Cardiac muscle cell (in vitro differentiated cells and primary cell): ENCODE results near the gene PTPN7. TPM values are rescaled to one million over a fixed set of nuclear protein-coding genes. Genes with fewer than 3 reads are reported as not detected.
A peak's percentile ranks its signal among the peaks of the same experiment; 100 is the strongest.
"Not testable (repeated sequence)": the region's sequence is repeated elsewhere in the genome, so short reads cannot be mapped to it uniquely, and the experiment has no call there.

Experiments used
- DNase-seq, 2 donors: peaks; one replicate each; pipeline versions ENCODE4 v3.0.0 to v3.0.0-alpha.2; 2010 to 2017; ENCODE audit warnings: low read depth in 1 of 2, low spot score in 1 of 2
- H3K27ac ChIP-seq: fragments of 200-600 bp; sonication (generic); 2 replicates; pipeline ENCODE4 v1.5.1; 2016
- H3K27me3 ChIP-seq: fragments of 200-600 bp; sonication (generic); 2 replicates; pipeline ENCODE4 v1.6.0; 2016; ENCODE audit warnings: control low read depth
- H3K36me3 ChIP-seq: fragments of 200-600 bp; sonication (generic); 2 replicates; pipeline ENCODE4 v1.5.1; 2016; ENCODE audit warnings: control low read depth
- H3K4me1 ChIP-seq: fragments of 200-600 bp; sonication (generic); 2 replicates; pipeline ENCODE4 v1.8.1; 2017; ENCODE audit warnings: low read depth, mild to moderate bottlenecking, mixed run types
- H3K4me3 ChIP-seq: fragments of 200-600 bp; sonication (generic); 2 replicates; pipeline ENCODE4 v1.5.1; 2016; ENCODE audit warnings: mild to moderate bottlenecking
- H3K9me3 ChIP-seq: fragments of 200-600 bp; sonication (generic); 2 replicates; pipeline ENCODE4 v1.5.1; 2017; ENCODE audit warnings: low read depth, mild to moderate bottlenecking, control low read depth
- CTCF ChIP-seq: IDR thresholded peaks from 2 replicates; pipeline ENCODE4 v1.5.1; 2012; ENCODE audit warnings: low read depth, mild to moderate bottlenecking, low read length
- polyA plus RNA-seq: library from polyadenylated mRNA; unstranded; fragments of >200 nt; fragmentation: Nextera tagmentation; extraction: Ambion mirVana; gene quantifications from 2 replicates; pipeline ENCODE4 v1.2.1, GENCODE V29; 2016
- total RNA-seq: library from RNA; depleted of rRNA; stranded (reverse); fragments of >200 nt; gene quantifications from 2 replicates; pipeline ENCODE4 v1.2.3, GENCODE V29; 2016

The PTPN7 gene
- total and polyA plus RNA-seq, 2 experiments from 2014 or later = not detected

- no peaks in the 10 kb centered on the region for H3K36me3 ChIP-seq
- peak overlapping the region; percentile 87 for H3K4me3 ChIP-seq
- peaks cover 4% of the 10 kb centered on the region for H3K27me3 ChIP-seq
- no peaks in the 10 kb centered on the region for H3K9me3 ChIP-seq
- peak overlapping the region; percentile 65 for H3K27ac ChIP-seq
- TF ChIP-seq CTCF = no peak
- peaks cover 6% of the 10 kb centered on the region for H3K4me1 ChIP-seq
- DNase-seq = peak in 1 of 2 donors; percentile 27
Measured at GRCh38 chr1:202143768-202144401, 16.5 kb downstream of the PTPN7 start.

DNA sequence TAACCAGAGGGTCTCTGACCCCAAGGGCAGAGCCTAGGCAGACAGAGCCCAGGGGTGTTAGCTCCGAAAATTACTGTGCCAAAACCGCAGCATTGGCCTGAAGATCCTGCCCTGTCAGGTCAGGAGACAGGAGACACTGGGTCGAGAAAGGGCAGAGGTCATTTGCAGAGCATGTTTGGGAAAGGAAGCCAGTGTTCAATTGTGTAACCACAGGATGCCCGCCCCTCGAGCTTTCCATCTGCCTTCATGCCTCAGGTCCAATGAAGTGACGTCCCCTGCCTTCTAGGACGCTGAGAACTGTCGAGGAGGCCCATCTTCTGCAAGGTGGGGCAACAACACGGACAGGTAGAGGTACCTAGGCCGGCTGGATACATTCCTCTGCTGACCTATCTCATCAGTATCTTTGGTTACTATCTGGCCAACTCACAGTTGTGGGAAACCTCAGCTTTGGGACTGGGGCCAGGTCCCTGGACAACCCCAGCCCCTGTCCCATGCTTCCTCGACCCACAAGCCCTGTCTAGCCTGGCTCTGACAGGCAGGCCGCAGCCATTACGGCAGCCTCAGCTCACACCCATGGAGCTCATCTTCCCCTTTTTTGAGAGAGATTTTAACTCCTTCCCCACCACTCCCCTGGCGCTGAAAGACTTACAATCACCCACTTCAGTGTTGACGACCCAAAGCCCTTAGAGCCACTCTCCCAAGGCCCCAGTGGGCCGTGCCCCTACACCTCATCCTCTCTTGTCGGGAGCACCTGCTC lies 17.2 kb downstream of the PTPN7 start:
- DNase-seq = no peak
- H3K27ac ChIP-seq = no peak overlapping the region
- TF ChIP-seq CTCF = no peak

DNA sequence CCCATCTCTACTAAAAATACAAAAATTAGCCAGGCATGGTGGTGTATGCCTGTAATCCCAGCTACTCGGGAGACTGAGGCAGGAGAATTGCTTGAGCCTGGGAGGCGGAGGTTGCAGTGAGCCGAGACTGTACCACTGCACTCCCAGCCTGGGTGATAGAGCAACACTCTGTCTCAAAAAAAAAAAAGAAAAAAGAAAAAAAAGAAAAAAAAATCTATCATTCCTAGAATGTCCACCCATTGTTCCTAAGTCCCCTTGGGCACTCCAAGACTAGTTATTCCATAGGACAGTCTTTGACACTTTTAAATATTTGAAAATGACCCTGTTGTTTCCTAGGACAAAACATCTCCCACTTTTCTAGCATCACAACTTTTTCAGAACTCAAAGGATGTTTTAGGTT lies 18.9 kb downstream of the PTPN7 start:
- not testable (repeated sequence) for DNase-seq, H3K9me3 ChIP-seq

More for the DNA sequence above, 17.2 kb downstream of the PTPN7 start:
- Histone ChIP-seq H3K4me1 (peaks cover 6% of the 10 kb centered on the region), H3K9me3 (no peaks in the 10 kb centered on the region), H3K36me3 (no peaks in the 10 kb centered on the region), H3K4me3 (peak overlapping the region; percentile 87), H3K27me3 (peaks cover 4% of the 10 kb centered on the region)

DNA sequence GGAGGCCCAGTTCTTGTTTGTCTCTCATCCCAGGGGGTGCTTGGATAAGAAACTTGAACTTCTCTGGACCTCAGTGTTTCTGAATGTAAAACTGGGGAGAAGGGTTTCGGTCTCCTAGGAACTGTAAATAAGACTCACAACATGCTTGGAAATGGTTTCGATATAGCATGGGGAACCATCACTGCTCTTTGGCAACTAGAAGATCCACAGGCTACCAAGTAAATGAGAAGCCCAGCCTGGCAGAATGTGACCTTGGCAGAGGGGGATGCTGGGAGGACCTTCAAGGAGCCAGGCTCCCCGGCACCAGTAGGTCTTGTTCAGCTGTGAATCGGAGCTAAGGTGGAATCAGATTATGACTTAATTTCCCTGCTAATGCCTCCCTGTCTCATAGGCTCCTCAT lies 19.6 kb downstream of the PTPN7 start:
- H3K27me3 ChIP-seq = peaks cover 4% of the 10 kb centered on the region
- no peak for TF ChIP-seq CTCF
- H3K4me3 ChIP-seq = no peak overlapping the region
- no peaks in the 10 kb centered on the region for H3K36me3 ChIP-seq
- H3K9me3 ChIP-seq = no peaks in the 10 kb centered on the region
- H3K27ac ChIP-seq = no peak overlapping the region
- DNase-seq = no peak
- peaks cover 6% of the 10 kb centered on the region for H3K4me1 ChIP-seq

More for the DNA sequence above, 18.9 kb downstream of the PTPN7 start:
- not testable (repeated sequence) for H3K36me3 ChIP-seq, H3K4me1 ChIP-seq, H3K27me3 ChIP-seq, H3K27ac ChIP-seq, H3K4me3 ChIP-seq

- Histone ChIP-seq H3K4me3 (no peak overlapping the region), H3K36me3 (peaks cover 8% of the 10 kb centered on the region), H3K27me3 (no peaks in the 10 kb centered on the region), H3K9me3 (no peaks in the 10 kb centered on the region), H3K4me1 (no peaks in the 10 kb centered on the region), H3K27ac (peak overlapping the region; percentile 32)
- peak; percentile 85 for TF ChIP-seq CTCF
- peak; percentile 75 to 82 for DNase-seq
Measured at GRCh38 chr1:202135221-202135721, 25.1 kb downstream of the PTPN7 start.

DNA sequence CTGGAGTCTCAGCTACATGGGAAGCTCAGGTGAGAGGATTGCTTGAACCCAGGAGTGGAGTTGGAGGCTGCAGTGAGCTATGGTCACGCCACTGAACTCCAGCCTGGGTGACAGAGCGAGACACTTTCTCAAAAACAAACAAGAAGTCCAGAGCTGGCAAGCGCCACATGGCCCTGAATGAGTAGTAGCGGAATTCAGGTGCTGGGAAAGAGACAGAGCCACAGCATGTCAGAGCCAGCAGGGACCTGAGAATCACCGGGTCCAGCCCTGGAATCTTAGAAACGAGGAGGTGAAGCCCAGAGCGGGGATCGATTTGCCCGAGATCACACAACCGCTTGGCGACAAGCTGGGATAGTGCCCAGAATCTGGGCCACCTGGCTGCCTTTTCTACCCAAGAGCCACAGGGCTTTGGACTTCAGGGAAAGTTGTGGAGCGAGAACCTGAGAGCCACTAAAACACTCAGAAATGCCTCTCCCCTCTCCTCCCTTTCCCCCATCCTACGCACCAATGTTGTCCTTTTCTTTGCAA lies 25.7 kb downstream of the PTPN7 start:
- no peak for DNase-seq
- no peaks in the 10 kb centered on the region for H3K4me1 ChIP-seq
- H3K9me3 ChIP-seq = no peaks in the 10 kb centered on the region
- H3K27me3 ChIP-seq = no peaks in the 10 kb centered on the region
- peaks cover 8% of the 10 kb centered on the region for H3K36me3 ChIP-seq
- no peak overlapping the region for H3K27ac ChIP-seq
- H3K4me3 ChIP-seq = no peak overlapping the region
- TF ChIP-seq CTCF = no peak
